ENCODE results near the gene NLGN4X. TPM values are rescaled to one million over a fixed set of nuclear protein-coding genes. Genes with fewer than 3 reads are reported as not detected.

The NLGN4X gene
- total and polyA plus RNA-seq, 5 donors from 2014 or later, result not detected

DNA sequence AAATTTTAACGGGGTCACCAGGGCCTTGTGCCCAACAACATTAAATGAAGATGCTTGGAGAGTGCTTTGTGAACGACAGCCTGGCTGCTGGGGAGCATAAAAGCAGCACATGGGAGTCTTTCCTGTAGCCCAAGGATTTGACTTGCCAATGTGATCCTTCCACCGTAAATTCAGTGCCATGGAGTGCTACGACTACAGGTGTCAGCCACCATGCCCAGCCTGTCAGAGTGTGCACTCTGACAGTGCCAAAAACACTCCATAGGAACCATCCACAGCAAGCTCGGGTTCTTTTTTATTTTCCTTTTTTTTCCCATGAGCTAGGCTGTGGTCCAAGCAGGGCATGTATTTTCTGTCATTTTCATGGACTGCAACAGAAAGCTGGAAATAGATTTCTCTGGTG is 156.9 kb downstream of the NLGN4X start:
- Histone ChIP-seq H3K27me3 (ENCODE audit: control insufficient read depth, insufficient read depth, low read length) (no peaks in the 10 kb centered on the region), H3K36me3 (ENCODE audit: control insufficient read depth, insufficient read depth, low read length) (no peaks in the 10 kb centered on the region), H3K4me1 (ENCODE audit: control insufficient read depth, insufficient read depth, low read length, poor library complexity, severe bottlenecking) (no peaks in the 10 kb centered on the region), H3K9me3 (ENCODE audit: control insufficient read depth in 2 of 2, low read length in 2 of 2) (no peaks in the 10 kb centered on the region), H3K4me3 (ENCODE audit: low read depth, low read length) (no peak overlapping the region), H3K27ac (ENCODE audit: insufficient read depth, low read length, poor library complexity, severe bottlenecking) (no peak overlapping the region)
- H3K36me3 Mint-ChIP-seq, result no peaks in the 10 kb centered on the region
- H3K27ac Mint-ChIP-seq, result no peak overlapping the region
- no peaks in the 10 kb centered on the region for H3K27me3 Mint-ChIP-seq
- no peak overlapping the region for H3K4me3 Mint-ChIP-seq
- H3K4me1 Mint-ChIP-seq, result no peaks in the 10 kb centered on the region
- ATAC-seq (ENCODE audit: low read depth in 2 of 2), result no peak
- peaks cover 0 to 11% (median 2%) of the 10 kb centered on the region in 7 donors for H3K9me3 Mint-ChIP-seq
- DNase-seq, result no peak

DNA sequence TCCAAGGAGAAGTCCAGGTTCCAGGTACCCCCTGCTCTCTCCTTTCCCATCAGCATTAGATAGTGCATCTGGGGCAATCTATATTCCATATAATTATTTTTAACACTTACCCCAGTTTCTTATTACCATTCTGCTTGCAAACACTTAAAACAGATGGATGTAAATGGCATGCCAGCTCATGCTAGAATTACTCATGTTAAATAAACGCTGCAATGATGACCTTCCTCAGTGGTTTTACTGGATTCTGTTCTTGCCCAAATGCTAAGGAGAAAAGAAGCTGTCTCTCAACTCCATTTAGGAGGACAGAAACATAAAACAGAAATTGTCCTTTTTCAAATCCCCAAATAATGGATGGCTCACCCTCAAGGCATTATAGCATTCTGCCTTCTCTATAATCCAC is 161.1 kb downstream of the NLGN4X start:
- H3K4me3 ChIP-seq (ENCODE audit: low read depth, low read length), result no peak overlapping the region
- Mint-ChIP-seq H3K4me1 (no peaks in the 10 kb centered on the region), H3K27ac (no peak overlapping the region), H3K9me3 (peaks cover 0 to 11% (median 4%) of the 10 kb centered on the region in 7 donors), H3K36me3 (no peaks in the 10 kb centered on the region), H3K4me3 (no peak overlapping the region), H3K27me3 (no peaks in the 10 kb centered on the region)
- DNase-seq (no peak), ATAC-seq (ENCODE audit: low read depth in 2 of 2) (no peak)
- peaks cover 0 to 6% of the 10 kb centered on the region in 2 experiments for H3K9me3 ChIP-seq (ENCODE audit: control insufficient read depth in 2 of 2, low read length in 2 of 2)
- no peaks in the 10 kb centered on the region for H3K4me1 ChIP-seq (ENCODE audit: control insufficient read depth, insufficient read depth, low read length, poor library complexity, severe bottlenecking)
- no peaks in the 10 kb centered on the region for H3K27me3 ChIP-seq (ENCODE audit: control insufficient read depth, insufficient read depth, low read length)
- H3K36me3 ChIP-seq (ENCODE audit: control insufficient read depth, insufficient read depth, low read length), result no peaks in the 10 kb centered on the region
- no peak overlapping the region for H3K27ac ChIP-seq (ENCODE audit: insufficient read depth, low read length, poor library complexity, severe bottlenecking)

DNA sequence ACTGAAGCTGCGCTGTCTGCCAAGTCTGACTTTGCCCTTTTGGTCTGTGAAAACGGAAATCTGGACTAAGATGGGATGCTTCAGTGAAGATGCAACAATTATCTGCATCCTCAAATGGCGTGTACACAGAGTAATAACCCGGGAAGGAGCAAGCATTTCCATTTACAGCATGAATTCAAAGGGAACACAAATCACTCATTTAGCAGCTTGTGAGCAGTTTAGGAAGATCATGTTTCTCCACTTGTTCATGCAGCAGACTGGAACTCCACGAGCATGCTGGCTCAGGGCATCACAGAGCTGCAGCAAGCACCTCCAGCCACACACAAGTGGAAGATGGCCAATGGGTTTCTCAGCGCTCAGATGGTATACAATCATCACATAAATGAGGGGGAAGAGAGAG is 175.5 kb downstream of the NLGN4X start:
- no peaks in the 10 kb centered on the region for H3K4me1 Mint-ChIP-seq
- no peaks in the 10 kb centered on the region for H3K27me3 Mint-ChIP-seq
- H3K4me3 ChIP-seq (ENCODE audit: low read depth, low read length), result no peak overlapping the region
- H3K27ac Mint-ChIP-seq, result no peak overlapping the region
- no peaks in the 10 kb centered on the region for H3K27me3 ChIP-seq (ENCODE audit: control insufficient read depth, insufficient read depth, low read length)
- no peaks in the 10 kb centered on the region for H3K36me3 ChIP-seq (ENCODE audit: control insufficient read depth, insufficient read depth, low read length)
- no peaks in the 10 kb centered on the region for H3K36me3 Mint-ChIP-seq
- DNase-seq (no peak), ATAC-seq (ENCODE audit: low read depth in 2 of 2) (no peak)
- H3K9me3 Mint-ChIP-seq, result peaks cover 0 to 7% (median 2%) of the 10 kb centered on the region in 7 donors
- H3K9me3 ChIP-seq (ENCODE audit: control insufficient read depth in 2 of 2, low read length in 2 of 2), result no peaks in the 10 kb centered on the region
- H3K4me3 Mint-ChIP-seq, result no peak overlapping the region
- H3K27ac ChIP-seq (ENCODE audit: insufficient read depth, low read length, poor library complexity, severe bottlenecking), result no peak overlapping the region
- H3K4me1 ChIP-seq (ENCODE audit: control insufficient read depth, insufficient read depth, low read length, poor library complexity, severe bottlenecking), result no peaks in the 10 kb centered on the region

DNA sequence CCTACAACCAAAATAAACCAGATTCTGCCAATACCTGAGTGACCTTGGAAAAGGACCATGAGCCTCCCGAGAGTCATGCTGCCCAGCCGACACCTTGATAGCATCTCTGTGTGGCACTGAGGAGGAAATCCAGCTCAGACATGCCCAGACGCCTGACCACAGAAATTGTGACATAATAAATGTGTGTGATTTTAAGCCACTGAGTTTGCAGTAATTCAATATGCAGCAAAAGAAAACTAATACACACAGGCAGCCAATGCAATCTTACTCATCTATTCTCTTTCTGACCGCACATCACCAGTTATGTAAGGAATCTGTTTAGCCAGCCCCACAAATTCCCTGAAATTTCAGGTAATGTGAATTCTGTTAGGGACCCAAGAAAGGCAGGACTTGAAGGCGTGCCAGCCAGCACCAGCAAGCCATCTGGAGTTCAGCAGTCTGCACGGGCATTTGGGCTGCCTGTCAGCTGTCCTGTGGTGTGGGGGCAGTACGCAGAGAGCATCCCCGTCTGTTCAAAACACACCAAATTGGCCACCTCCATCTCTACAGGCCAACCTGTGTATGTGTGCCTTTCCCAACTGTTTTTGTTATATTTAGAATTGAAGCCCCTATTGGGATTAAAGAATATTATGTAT is 176.4 kb downstream of the NLGN4X start:
- ATAC-seq (ENCODE audit: low read depth in 2 of 2) (no peak), DNase-seq (no peak)
- H3K27me3 ChIP-seq (ENCODE audit: control insufficient read depth, insufficient read depth, low read length), result no peaks in the 10 kb centered on the region
- no peak overlapping the region for H3K4me3 ChIP-seq (ENCODE audit: low read depth, low read length)
- no peaks in the 10 kb centered on the region for H3K27me3 Mint-ChIP-seq
- H3K4me1 Mint-ChIP-seq, result no peaks in the 10 kb centered on the region
- H3K36me3 Mint-ChIP-seq, result no peaks in the 10 kb centered on the region
- no peaks in the 10 kb centered on the region for H3K4me1 ChIP-seq (ENCODE audit: control insufficient read depth, insufficient read depth, low read length, poor library complexity, severe bottlenecking)
- H3K4me3 Mint-ChIP-seq, result no peak overlapping the region
- no peak overlapping the region for H3K27ac Mint-ChIP-seq
- peaks cover 0 to 9% (median 2%) of the 10 kb centered on the region in 7 donors for H3K9me3 Mint-ChIP-seq
- no peaks in the 10 kb centered on the region for H3K36me3 ChIP-seq (ENCODE audit: control insufficient read depth, insufficient read depth, low read length)
- no peak overlapping the region for H3K27ac ChIP-seq (ENCODE audit: insufficient read depth, low read length, poor library complexity, severe bottlenecking)
- no peaks in the 10 kb centered on the region for H3K9me3 ChIP-seq (ENCODE audit: control insufficient read depth in 2 of 2, low read length in 2 of 2)

DNA sequence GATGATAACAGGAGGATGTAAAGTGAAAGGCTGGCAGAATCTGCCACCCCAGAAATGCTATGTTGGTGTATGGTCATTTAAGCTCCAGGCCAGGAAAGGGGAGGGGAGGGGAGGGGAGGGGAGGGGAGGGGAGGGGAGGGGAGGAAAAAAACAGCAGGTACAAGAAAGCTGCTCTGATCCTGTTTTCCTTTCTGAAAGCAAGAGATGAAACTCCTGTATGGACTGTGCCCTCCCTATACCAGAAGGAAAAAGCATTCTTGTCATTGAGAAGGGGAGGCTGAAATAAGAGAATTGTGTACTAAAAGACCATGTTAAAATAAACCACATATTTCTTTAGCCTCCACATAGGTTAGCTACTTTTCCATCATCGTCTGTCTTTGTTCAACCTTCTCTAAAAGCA is 179.5 kb downstream of the NLGN4X start:
- H3K27me3 Mint-ChIP-seq, result no peaks in the 10 kb centered on the region
- no peak for DNase-seq
- no peaks in the 10 kb centered on the region for H3K4me1 Mint-ChIP-seq
- Histone ChIP-seq H3K27ac (ENCODE audit: insufficient read depth, low read length, poor library complexity, severe bottlenecking) (no peak overlapping the region), H3K27me3 (ENCODE audit: control insufficient read depth, insufficient read depth, low read length) (no peaks in the 10 kb centered on the region), H3K4me3 (ENCODE audit: low read depth, low read length) (no peak overlapping the region), H3K9me3 (ENCODE audit: control insufficient read depth in 2 of 2, low read length in 2 of 2) (no peaks in the 10 kb centered on the region), H3K36me3 (ENCODE audit: control insufficient read depth, insufficient read depth, low read length) (no peaks in the 10 kb centered on the region), H3K4me1 (ENCODE audit: control insufficient read depth, insufficient read depth, low read length, poor library complexity, severe bottlenecking) (no peaks in the 10 kb centered on the region)
- no peak for ATAC-seq (ENCODE audit: low read depth in 2 of 2)
- no peak overlapping the region for H3K4me3 Mint-ChIP-seq
- no peaks in the 10 kb centered on the region for H3K36me3 Mint-ChIP-seq
- H3K9me3 Mint-ChIP-seq, result peaks cover 0 to 9% (median 0%) of the 10 kb centered on the region in 7 donors
- no peak overlapping the region for H3K27ac Mint-ChIP-seq

DNA sequence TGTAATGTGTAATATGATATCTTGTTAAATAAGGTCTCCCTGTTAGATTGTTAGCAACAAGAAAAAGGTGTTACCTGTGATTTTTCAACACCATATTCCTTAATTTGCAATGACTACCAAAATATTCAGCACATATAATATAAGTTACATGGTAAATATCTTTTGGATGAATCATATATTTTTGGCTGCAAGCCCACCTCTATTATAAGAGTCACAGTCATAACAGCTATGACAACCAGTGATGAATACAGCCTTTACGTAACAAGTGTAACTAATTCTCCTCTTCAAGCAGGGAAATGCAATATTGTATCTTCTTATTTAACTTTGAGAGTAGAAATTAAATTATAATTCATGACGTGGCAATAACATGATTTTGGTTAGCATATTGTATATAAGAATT is 187.0 kb downstream of the NLGN4X start:
- Histone ChIP-seq H3K27ac (ENCODE audit: insufficient read depth, low read length, poor library complexity, severe bottlenecking) (no peak overlapping the region), H3K36me3 (ENCODE audit: control insufficient read depth, insufficient read depth, low read length) (no peaks in the 10 kb centered on the region), H3K4me1 (ENCODE audit: control insufficient read depth, insufficient read depth, low read length, poor library complexity, severe bottlenecking) (no peaks in the 10 kb centered on the region), H3K4me3 (ENCODE audit: low read depth, low read length) (no peak overlapping the region), H3K27me3 (ENCODE audit: control insufficient read depth, insufficient read depth, low read length) (no peaks in the 10 kb centered on the region), H3K9me3 (ENCODE audit: control insufficient read depth in 2 of 2, low read length in 2 of 2) (no peaks in the 10 kb centered on the region)
- DNase-seq (no peak), ATAC-seq (ENCODE audit: low read depth in 2 of 2) (no peak)
- Mint-ChIP-seq H3K4me1 (no peaks in the 10 kb centered on the region), H3K36me3 (no peaks in the 10 kb centered on the region), H3K27ac (no peak overlapping the region), H3K27me3 (no peaks in the 10 kb centered on the region), H3K9me3 (peaks cover 0 to 3% (median 0%) of the 10 kb centered on the region in 7 donors), H3K4me3 (no peak overlapping the region)

DNA sequence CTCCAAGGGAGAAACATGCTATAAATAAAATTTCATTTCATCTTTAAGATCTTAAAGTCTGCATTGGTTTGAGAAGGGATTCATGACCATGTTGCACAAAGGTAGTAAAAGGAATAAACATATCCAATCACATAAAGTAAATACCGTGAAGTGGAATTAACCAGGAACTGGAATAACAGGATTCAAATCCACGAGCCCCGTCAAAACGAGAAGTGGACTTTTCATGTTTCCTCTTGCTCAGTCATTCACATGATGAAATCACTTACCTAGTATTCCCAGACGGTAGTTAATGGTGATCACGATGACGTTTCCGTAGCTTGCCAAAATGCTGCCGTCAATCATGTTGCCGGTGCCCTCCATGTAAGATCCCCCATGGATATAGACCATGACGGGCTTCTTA is 199.7 kb downstream of the NLGN4X start:
- Mint-ChIP-seq H3K36me3 (no peaks in the 10 kb centered on the region), H3K9me3 (peaks cover 0 to 5% (median 0%) of the 10 kb centered on the region in 7 donors), H3K4me1 (no peaks in the 10 kb centered on the region), H3K27me3 (no peaks in the 10 kb centered on the region), H3K27ac (no peak overlapping the region), H3K4me3 (no peak overlapping the region)
- H3K9me3 ChIP-seq (ENCODE audit: control insufficient read depth in 2 of 2, low read length in 2 of 2), result no peaks in the 10 kb centered on the region
- no peaks in the 10 kb centered on the region for H3K4me1 ChIP-seq (ENCODE audit: control insufficient read depth, insufficient read depth, low read length, poor library complexity, severe bottlenecking)
- H3K27me3 ChIP-seq (ENCODE audit: control insufficient read depth, insufficient read depth, low read length), result no peaks in the 10 kb centered on the region
- H3K4me3 ChIP-seq (ENCODE audit: low read depth, low read length), result no peak overlapping the region
- ATAC-seq (ENCODE audit: low read depth in 2 of 2) (no peak), DNase-seq (no peak)
- H3K36me3 ChIP-seq (ENCODE audit: control insufficient read depth, insufficient read depth, low read length), result no peaks in the 10 kb centered on the region
- H3K27ac ChIP-seq (ENCODE audit: insufficient read depth, low read length, poor library complexity, severe bottlenecking), result no peak overlapping the region

DNA sequence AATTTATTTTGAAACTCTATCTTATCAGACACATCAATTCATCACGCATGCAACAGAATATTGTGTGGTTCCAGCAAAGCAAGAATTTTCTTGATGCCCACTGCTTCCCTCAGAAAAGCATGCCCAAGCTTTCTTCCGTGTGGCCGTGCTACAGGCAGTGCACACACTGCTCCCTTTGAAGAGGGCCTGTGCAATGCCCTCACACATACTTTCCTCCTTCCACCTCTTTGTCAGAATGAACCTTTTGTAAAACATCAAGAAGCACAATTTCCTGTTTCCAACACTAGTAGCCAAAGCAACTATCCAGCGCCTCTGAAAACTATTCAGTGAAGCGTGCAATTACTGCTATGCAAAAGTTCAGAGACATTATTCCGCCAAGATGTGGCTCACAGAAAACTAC is 201.7 kb downstream of the NLGN4X start:
- peaks cover 0 to 5% (median 0%) of the 10 kb centered on the region in 7 donors for H3K9me3 Mint-ChIP-seq
- H3K4me3 Mint-ChIP-seq, result no peak overlapping the region
- no peak for DNase-seq
- Histone ChIP-seq H3K36me3 (ENCODE audit: control insufficient read depth, insufficient read depth, low read length) (no peaks in the 10 kb centered on the region), H3K9me3 (ENCODE audit: control insufficient read depth in 2 of 2, low read length in 2 of 2) (no peaks in the 10 kb centered on the region), H3K27ac (ENCODE audit: insufficient read depth, low read length, poor library complexity, severe bottlenecking) (no peak overlapping the region), H3K4me3 (ENCODE audit: low read depth, low read length) (no peak overlapping the region), H3K27me3 (ENCODE audit: control insufficient read depth, insufficient read depth, low read length) (no peaks in the 10 kb centered on the region), H3K4me1 (ENCODE audit: control insufficient read depth, insufficient read depth, low read length, poor library complexity, severe bottlenecking) (no peaks in the 10 kb centered on the region)
- H3K36me3 Mint-ChIP-seq, result no peaks in the 10 kb centered on the region
- no peaks in the 10 kb centered on the region for H3K27me3 Mint-ChIP-seq
- no peak for ATAC-seq (ENCODE audit: low read depth in 2 of 2)
- H3K27ac Mint-ChIP-seq, result no peak overlapping the region
- H3K4me1 Mint-ChIP-seq, result no peaks in the 10 kb centered on the region

All from CD4-positive, CD25-positive, alpha-beta regulatory T cell (primary cell).